Inferior parietal cortex (tissue), 1 donor: ENCODE results near the gene CLPX.
"Not testable (repeated sequence)": the region's sequence is repeated elsewhere in the genome, so short reads cannot be mapped to it uniquely, and the experiment has no call there.

Experiments used
- DNase-seq: peaks from one replicate; pipeline ENCODE4 v3.0.0-alpha.2; 2016; ENCODE audit errors: extremely low spot score

Gene CLPX

GRCh38 chr15:65101891-65102708 lies 83.0 kb downstream of the CLPX start:
- DNase-seq = no peak

- DNase-seq = peak; percentile 70
These were observed 83.7 kb downstream of the CLPX start for GRCh38 chr15:65101411-65101890.

- no peak for DNase-seq
These were observed 84.7 kb downstream of the CLPX start for GRCh38 chr15:65100442-65100841.

- DNase-seq = not testable (repeated sequence)
These were observed 85.3 kb downstream of the CLPX start for GRCh38 chr15:65099801-65100200.

GRCh38 chr15:65099336-65099735 lies 85.8 kb downstream of the CLPX start:
- DNase-seq = no peak
